Caki2 (cell line): ENCODE data around the gene CBX4. TPM values are rescaled to one million over a fixed set of nuclear protein-coding genes. Genes with fewer than 3 reads are reported as not detected.
A peak's percentile ranks its signal among the peaks of the same experiment; 100 is the strongest.
"Not testable (repeated sequence)": the region's sequence is repeated elsewhere in the genome, so short reads cannot be mapped to it uniquely, and the experiment has no call there.

Experiments used
- DNase-seq: peaks from one replicate; pipeline ENCODE4 v3.0.0-alpha.2; 2015; ENCODE audit warnings: low read depth
- in situ Hi-C: cut with HindIII; loops from 2 replicates; pipeline ENCODE4 v1.10.0; 2016; ENCODE audit warnings: low sequenced_read_pairs, low pct_unique_long_range_greater_than_20kb, mixed read lengths
- total RNA-seq: library from RNA; depleted of rRNA; stranded (reverse); fragments of >200 nt; shearing (Covaris generic); gene quantifications from 2 replicates; pipeline ENCODE4 v1.2.3, GENCODE V29; 2014; ENCODE audit warnings: low replicate concordance

The CBX4 gene
- total RNA-seq, 1 experiment from 2014 or later, result 21.6 TPM

GRCh38 chr17:79862771-79863440, 23.7 kb upstream of the CBX4 start:
- in situ Hi-C loops, result no loop called here
- DNase-seq, result no peak

- DNase-seq, result no peak
- in situ Hi-C loops, result no loop called here
These were observed 23.0 kb upstream of the CBX4 start for GRCh38 chr17:79862238-79862637.

- DNase-seq, result no peak
- in situ Hi-C loops, result no loop called here
These were observed 22.4 kb upstream of the CBX4 start for GRCh38 chr17:79861413-79862216.

- in situ Hi-C loops, result no loop called here
- DNase-seq, result no peak
These were observed 20.7 kb upstream of the CBX4 start for GRCh38 chr17:79859676-79860615.

- in situ Hi-C loops, result no loop called here
- no peak for DNase-seq
These were observed 17.9 kb upstream of the CBX4 start for GRCh38 chr17:79857095-79857494.

- in situ Hi-C loops, result no loop called here
- DNase-seq, result no peak
These were observed 16.3 kb upstream of the CBX4 start for GRCh38 chr17:79855331-79856124.

GRCh38 chr17:79854080-79855060, 15.1 kb upstream of the CBX4 start:
- no peak for DNase-seq
- in situ Hi-C loops, result no loop called here

GRCh38 chr17:79853168-79853567, 13.9 kb upstream of the CBX4 start:
- DNase-seq, in situ Hi-C loops: not testable (repeated sequence)

- DNase-seq, result peak; percentile 71
- in situ Hi-C loops, result no loop called here
These were observed 13.5 kb upstream of the CBX4 start for GRCh38 chr17:79852748-79853147.

GRCh38 chr17:79851461-79851817, 12.2 kb upstream of the CBX4 start:
- peak; percentile 84 for DNase-seq
- in situ Hi-C loops, result no loop called here

GRCh38 chr17:79850571-79851460, 11.6 kb upstream of the CBX4 start:
- peak; percentile 72 for DNase-seq
- in situ Hi-C loops, result no loop called here

GRCh38 chr17:79849953-79850352, 10.7 kb upstream of the CBX4 start:
- in situ Hi-C loops, result no loop called here
- DNase-seq, result no peak

- no peak for DNase-seq
- in situ Hi-C loops, result no loop called here
These were observed 9.1 kb upstream of the CBX4 start for GRCh38 chr17:79848370-79848766.

GRCh38 chr17:79847698-79848369, 8.6 kb upstream of the CBX4 start:
- in situ Hi-C loops, result no loop called here
- no peak for DNase-seq

GRCh38 chr17:79845601-79845949, 6.3 kb upstream of the CBX4 start:
- in situ Hi-C loops, result no loop called here
- no peak for DNase-seq
